Measurements from ENCODE around the gene C3orf22. TPM values are rescaled to one million over a fixed set of nuclear protein-coding genes. Genes with fewer than 3 reads are reported as not detected.

Gene C3orf22
- polyA plus RNA-seq, 1 donor from 2014 or later, result not detected

DNA sequence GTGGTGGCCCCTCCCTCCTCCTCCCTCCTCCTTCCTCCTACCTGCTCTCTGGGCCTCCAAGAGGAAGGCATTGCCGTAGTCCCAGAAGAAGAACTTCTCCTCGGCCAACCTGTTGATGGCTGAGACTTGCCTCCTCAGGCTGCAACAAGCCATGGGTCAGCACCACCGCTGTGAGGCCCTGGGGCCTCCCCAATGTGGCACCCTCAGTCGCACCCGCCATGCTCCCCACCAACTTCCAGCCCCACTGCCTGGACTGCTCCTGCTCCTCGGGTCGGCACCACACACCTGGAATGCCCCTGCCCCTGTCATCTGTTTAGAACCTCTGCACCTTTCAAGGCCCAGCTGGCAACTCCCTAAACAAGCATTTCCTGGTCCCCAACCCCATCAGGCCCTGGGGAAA is 58.7 kb downstream of the C3orf22 start:
- Histone ChIP-seq H3K27ac (ENCODE audit: low read length) (no peak overlapping the region), H3K9me3 (ENCODE audit: low read length) (no peaks in the 10 kb centered on the region), H3K4me3 (ENCODE audit: low read length) (no peak overlapping the region), H3K9ac (ENCODE audit: low read length) (no peak overlapping the region), H3K79me2 (replicated peaks; ENCODE audit: insufficient read depth, low read length) (no peaks in the 10 kb centered on the region), H3F3A (ENCODE audit: insufficient read depth, low read length, poor library complexity, severe bottlenecking) (no peaks in the 10 kb centered on the region), H2AFZ (ENCODE audit: low read depth, low read length) (no peak overlapping the region), H3K27me3 (ENCODE audit: insufficient read depth, low read depth, low read length) (no peaks in the 10 kb centered on the region), H3K36me3 (ENCODE audit: insufficient read depth, low read length) (no peaks in the 10 kb centered on the region), H3K4me2 (ENCODE audit: low read length) (no peak overlapping the region), H3K9me2 (ENCODE audit: insufficient read depth, low read length) (no peaks in the 10 kb centered on the region), H4K20me1 (ENCODE audit: insufficient read depth) (no peaks in the 10 kb centered on the region)
- TF ChIP-seq EZH2 (IDR thresholded peaks at IDR 0.05; ENCODE audit: borderline replicate concordance, insufficient read depth, low read length, poor library complexity, severe bottlenecking), result no peak
- no peak for TF ChIP-seq TAF1 (IDR thresholded peaks at IDR 0.05; ENCODE audit: low read depth)
- TF ChIP-seq POLR2AphosphoS5 (IDR thresholded peaks at IDR 0.05), result no peak
- TF ChIP-seq RAD21 (conservative IDR thresholded peaks at IDR 0.05), result no peak
- TF ChIP-seq EP300 (conservative IDR thresholded peaks at IDR 0.05; ENCODE audit: poor library complexity, severe bottlenecking), result no peak
- TF ChIP-seq MXI1 (conservative IDR thresholded peaks at IDR 0.05; ENCODE audit: poor library complexity, severe bottlenecking), result no peak
- no peak for TF ChIP-seq SMC3 (conservative IDR thresholded peaks at IDR 0.05; ENCODE audit: poor library complexity)
- TF ChIP-seq, protein P1, sequence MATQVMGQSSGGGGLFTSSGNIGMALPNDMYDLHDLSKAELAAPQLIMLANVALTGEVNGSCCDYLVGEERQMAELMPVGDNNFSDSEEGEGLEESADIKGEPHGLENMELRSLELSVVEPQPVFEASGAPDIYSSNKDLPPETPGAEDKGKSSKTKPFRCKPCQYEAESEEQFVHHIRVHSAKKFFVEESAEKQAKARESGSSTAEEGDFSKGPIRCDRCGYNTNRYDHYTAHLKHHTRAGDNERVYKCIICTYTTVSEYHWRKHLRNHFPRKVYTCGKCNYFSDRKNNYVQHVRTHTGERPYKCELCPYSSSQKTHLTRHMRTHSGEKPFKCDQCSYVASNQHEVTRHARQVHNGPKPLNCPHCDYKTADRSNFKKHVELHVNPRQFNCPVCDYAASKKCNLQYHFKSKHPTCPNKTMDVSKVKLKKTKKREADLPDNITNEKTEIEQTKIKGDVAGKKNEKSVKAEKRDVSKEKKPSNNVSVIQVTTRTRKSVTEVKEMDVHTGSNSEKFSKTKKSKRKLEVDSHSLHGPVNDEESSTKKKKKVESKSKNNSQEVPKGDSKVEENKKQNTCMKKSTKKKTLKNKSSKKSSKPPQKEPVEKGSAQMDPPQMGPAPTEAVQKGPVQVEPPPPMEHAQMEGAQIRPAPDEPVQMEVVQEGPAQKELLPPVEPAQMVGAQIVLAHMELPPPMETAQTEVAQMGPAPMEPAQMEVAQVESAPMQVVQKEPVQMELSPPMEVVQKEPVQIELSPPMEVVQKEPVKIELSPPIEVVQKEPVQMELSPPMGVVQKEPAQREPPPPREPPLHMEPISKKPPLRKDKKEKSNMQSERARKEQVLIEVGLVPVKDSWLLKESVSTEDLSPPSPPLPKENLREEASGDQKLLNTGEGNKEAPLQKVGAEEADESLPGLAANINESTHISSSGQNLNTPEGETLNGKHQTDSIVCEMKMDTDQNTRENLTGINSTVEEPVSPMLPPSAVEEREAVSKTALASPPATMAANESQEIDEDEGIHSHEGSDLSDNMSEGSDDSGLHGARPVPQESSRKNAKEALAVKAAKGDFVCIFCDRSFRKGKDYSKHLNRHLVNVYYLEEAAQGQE (IDR thresholded peaks at IDR 0.05; ENCODE audit: borderline replicate concordance), result no peak
- TF ChIP-seq, protein P2, sequence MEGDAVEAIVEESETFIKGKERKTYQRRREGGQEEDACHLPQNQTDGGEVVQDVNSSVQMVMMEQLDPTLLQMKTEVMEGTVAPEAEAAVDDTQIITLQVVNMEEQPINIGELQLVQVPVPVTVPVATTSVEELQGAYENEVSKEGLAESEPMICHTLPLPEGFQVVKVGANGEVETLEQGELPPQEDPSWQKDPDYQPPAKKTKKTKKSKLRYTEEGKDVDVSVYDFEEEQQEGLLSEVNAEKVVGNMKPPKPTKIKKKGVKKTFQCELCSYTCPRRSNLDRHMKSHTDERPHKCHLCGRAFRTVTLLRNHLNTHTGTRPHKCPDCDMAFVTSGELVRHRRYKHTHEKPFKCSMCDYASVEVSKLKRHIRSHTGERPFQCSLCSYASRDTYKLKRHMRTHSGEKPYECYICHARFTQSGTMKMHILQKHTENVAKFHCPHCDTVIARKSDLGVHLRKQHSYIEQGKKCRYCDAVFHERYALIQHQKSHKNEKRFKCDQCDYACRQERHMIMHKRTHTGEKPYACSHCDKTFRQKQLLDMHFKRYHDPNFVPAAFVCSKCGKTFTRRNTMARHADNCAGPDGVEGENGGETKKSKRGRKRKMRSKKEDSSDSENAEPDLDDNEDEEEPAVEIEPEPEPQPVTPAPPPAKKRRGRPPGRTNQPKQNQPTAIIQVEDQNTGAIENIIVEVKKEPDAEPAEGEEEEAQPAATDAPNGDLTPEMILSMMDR (IDR thresholded peaks at IDR 0.05; ENCODE audit: poor library complexity, severe bottlenecking), result no peak

Small RNAs within 50 kb of the gene (small RNA-seq; reads per million reads assigned to genes)
- gene RNA5SP138, result 0 to 0.03 (median 0) reads per million in 3 experiments

Other genes starting within 250 kb of the C3orf22 start
- 0.46 TPM in 1 of 2 replicates, not detected in the other for gene KLF15, start 201.5 kb downstream of the C3orf22 start, polyA plus RNA-seq
- 2.3 TPM in 1 of 2 replicates, not detected in the other for gene CFAP100, start 164.0 kb downstream of the C3orf22 start, polyA plus RNA-seq
- 22.2 and 26.5 TPM in 2 replicates for gene ZXDC, start 83.0 kb downstream of the C3orf22 start, polyA plus RNA-seq
- not detected in 2 replicates for gene UROC1, start 41.2 kb downstream of the C3orf22 start, polyA plus RNA-seq
- gene CHST13, start 34.8 kb downstream of the C3orf22 start, polyA plus RNA-seq, result not detected in 2 replicates
- 2.2 and 2.5 TPM in 2 replicates for gene TXNRD3, start 96.2 kb upstream of the C3orf22 start, polyA plus RNA-seq
- gene CHCHD6, start 145.3 kb upstream of the C3orf22 start, polyA plus RNA-seq, result 102 and 105 TPM in 2 replicates

Data from neural cell (in vitro differentiated cells).